Measurements from ENCODE around the gene GRAMD1B. TPM values are rescaled to one million over a fixed set of nuclear protein-coding genes. Genes with fewer than 3 reads are reported as not detected.

GRAMD1B gene
- total RNA-seq, 1 experiment from 2014 or later, result 12.7 TPM

DNA sequence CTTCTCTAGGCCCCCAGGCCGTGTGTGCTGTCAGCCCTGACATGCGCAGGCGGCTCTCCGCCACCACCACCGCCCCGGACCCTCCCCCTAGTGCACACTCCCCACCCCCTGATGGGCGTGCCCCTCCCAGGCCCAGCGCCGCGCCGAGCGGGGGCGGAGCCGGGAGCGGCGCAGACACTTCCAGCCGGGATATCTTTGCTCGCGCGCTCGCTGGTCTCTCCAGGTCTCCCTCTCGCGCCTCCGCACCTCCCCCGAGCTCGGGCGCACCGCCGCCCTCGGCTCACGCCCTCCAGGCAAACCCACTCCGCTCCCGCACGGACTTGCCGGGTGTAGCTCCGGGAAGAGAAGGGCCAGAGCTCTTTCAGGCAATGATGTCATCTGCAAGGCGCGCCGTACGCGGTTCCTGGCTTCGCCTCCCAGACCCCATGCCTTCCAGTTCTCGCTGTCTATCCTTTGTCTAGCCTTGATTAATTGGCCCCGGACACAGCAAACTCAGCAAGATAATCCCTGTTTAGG is 224.6 kb downstream of the GRAMD1B start, which contains the start of gene SCN3B:
TSS of gene SCN3B (minus strand) at position 59 of the 516 bp plus-strand sequence. CDS start 823 bp downstream, outside the sequence.
- H3K4me1 ChIP-seq (ENCODE audit: control insufficient read depth in 1 of 2, insufficient read depth in 2 of 2, low read length in 2 of 2), result peaks cover 0 to 4% of the 10 kb centered on the region in 2 experiments; a peak in 1 of 4 replicates
- BruUV-seq (replicated peaks), result no TSS peak
- H3K9ac ChIP-seq (ENCODE audit: low read length), result no peak within 1 kb of the TSS
- POLR2A ChIA-PET, result no interaction called here
- peak within 1 kb of the TSS; percentile 40 for H2AFZ ChIP-seq (ENCODE audit: low read depth, low read length, poor library complexity, severe bottlenecking)
- intact Hi-C loops (cut with micrococcal nuclease), result no loop called here
- TF ChIP-seq, protein P1, sequence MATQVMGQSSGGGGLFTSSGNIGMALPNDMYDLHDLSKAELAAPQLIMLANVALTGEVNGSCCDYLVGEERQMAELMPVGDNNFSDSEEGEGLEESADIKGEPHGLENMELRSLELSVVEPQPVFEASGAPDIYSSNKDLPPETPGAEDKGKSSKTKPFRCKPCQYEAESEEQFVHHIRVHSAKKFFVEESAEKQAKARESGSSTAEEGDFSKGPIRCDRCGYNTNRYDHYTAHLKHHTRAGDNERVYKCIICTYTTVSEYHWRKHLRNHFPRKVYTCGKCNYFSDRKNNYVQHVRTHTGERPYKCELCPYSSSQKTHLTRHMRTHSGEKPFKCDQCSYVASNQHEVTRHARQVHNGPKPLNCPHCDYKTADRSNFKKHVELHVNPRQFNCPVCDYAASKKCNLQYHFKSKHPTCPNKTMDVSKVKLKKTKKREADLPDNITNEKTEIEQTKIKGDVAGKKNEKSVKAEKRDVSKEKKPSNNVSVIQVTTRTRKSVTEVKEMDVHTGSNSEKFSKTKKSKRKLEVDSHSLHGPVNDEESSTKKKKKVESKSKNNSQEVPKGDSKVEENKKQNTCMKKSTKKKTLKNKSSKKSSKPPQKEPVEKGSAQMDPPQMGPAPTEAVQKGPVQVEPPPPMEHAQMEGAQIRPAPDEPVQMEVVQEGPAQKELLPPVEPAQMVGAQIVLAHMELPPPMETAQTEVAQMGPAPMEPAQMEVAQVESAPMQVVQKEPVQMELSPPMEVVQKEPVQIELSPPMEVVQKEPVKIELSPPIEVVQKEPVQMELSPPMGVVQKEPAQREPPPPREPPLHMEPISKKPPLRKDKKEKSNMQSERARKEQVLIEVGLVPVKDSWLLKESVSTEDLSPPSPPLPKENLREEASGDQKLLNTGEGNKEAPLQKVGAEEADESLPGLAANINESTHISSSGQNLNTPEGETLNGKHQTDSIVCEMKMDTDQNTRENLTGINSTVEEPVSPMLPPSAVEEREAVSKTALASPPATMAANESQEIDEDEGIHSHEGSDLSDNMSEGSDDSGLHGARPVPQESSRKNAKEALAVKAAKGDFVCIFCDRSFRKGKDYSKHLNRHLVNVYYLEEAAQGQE (IDR thresholded peaks at IDR 0.05; ENCODE audit: low read depth), result no peak
- TF ChIP-seq TCF7L2 (IDR thresholded peaks at IDR 0.05; ENCODE audit: borderline replicate concordance, extremely low read depth, insufficient read depth, insufficient read length) (no peak), RAD21 (IDR thresholded peaks at IDR 0.05; ENCODE audit: low read depth) (no peak), EGR1 (IDR thresholded peaks at IDR 0.05; ENCODE audit: low read depth) (peak; percentile 84)
- H3K4me2 ChIP-seq (ENCODE audit: low read length), result peak within 1 kb of the TSS; percentile 84
- no peaks in the 10 kb centered on the region for H3K9me2 ChIP-seq (ENCODE audit: insufficient read depth)
- H3K4me3 ChIP-seq (replicated peaks in 1 of 2; ENCODE audit: low read depth in 1 of 2, low read length in 2 of 2), result peak within 1 kb of the TSS; percentile 28 to 52
- DNase-seq (ENCODE audit: low read depth, low spot score) (no peak), ATAC-seq (peak; percentile 94)
- H4K20me1 ChIP-seq (ENCODE audit: insufficient read depth), result no peaks in the 10 kb centered on the region
- H3K9me3 ChIP-seq (ENCODE audit: control insufficient read depth in 1 of 2, insufficient read depth in 1 of 2, low read depth in 1 of 2, low read length in 2 of 2), result no peaks in the 10 kb centered on the region
- no peaks in the 10 kb centered on the region for H3K36me3 ChIP-seq (ENCODE audit: control insufficient read depth in 1 of 2, insufficient read depth in 2 of 2, low read length in 2 of 2)
- H3K79me2 ChIP-seq (ENCODE audit: insufficient read depth, low read length), result no peaks in the 10 kb centered on the region
- RAD21 ChIA-PET (ENCODE audit: low non-redundant PET in 1 of 2, low total read pairs in 2 of 2, uncharacterized antibody in 2 of 2, unreplicated experiment in 2 of 2), result no interaction called here
- CTCF ChIA-PET, result interaction anchor here (1.0 to 2.4 kb wide), 3 partner anchors 14 to 75 kb away, joined by 3 to 10 read pairs (median 3); no protein-coding TSS in a partner anchor
- H3K27ac ChIP-seq (ENCODE audit: low read depth, low read length), result no peak within 1 kb of the TSS
- H3K27me3 ChIP-seq (ENCODE audit: insufficient read depth, low read length), result peaks cover 22% of the 10 kb centered on the region

DNA sequence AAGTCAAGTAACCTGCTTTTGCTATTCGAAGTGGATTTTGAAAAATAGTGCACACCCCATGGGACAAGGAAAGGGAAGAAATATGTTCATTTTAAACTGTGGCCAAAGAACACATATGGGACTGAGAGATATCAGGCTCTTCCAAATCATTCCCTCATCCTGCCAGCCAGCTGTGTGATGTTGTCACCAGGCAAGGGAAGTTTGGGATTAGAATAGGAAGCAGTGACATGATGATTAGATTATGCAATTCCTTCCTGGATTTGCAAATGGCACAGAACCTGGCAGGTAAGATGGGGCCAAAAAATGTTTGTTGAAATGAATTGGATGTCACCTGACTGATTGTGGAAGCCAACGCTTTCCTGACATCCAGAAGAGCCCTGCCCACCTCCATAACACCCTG is 229.2 kb downstream of the GRAMD1B start:
- ATAC-seq (no peak), DNase-seq (ENCODE audit: low read depth, low spot score) (no peak)
- Histone ChIP-seq H3K79me2 (ENCODE audit: insufficient read depth, low read length) (no peaks in the 10 kb centered on the region), H3K9me3 (ENCODE audit: control insufficient read depth in 1 of 2, insufficient read depth in 1 of 2, low read depth in 1 of 2, low read length in 2 of 2) (no peaks in the 10 kb centered on the region), H3K36me3 (ENCODE audit: control insufficient read depth in 1 of 2, insufficient read depth in 2 of 2, low read length in 2 of 2) (no peaks in the 10 kb centered on the region), H3K27ac (ENCODE audit: low read depth, low read length) (no peak overlapping the region), H3K4me2 (ENCODE audit: low read length) (no peak overlapping the region), H3K4me3 (replicated peaks in 1 of 2; ENCODE audit: low read depth in 1 of 2, low read length in 2 of 2) (no peak overlapping the region), H3K9ac (ENCODE audit: low read length) (no peak overlapping the region), H2AFZ (ENCODE audit: low read depth, low read length, poor library complexity, severe bottlenecking) (no peak overlapping the region), H3K9me2 (ENCODE audit: insufficient read depth) (peaks cover 3% of the 10 kb centered on the region; the same call in 1 of the 2 replicates), H3K4me1 (ENCODE audit: control insufficient read depth in 1 of 2, insufficient read depth in 2 of 2, low read length in 2 of 2) (peaks cover 0 to 4% of the 10 kb centered on the region in 2 experiments; a peak in 1 of 4 replicates), H3K27me3 (ENCODE audit: insufficient read depth, low read length) (peaks cover 3% of the 10 kb centered on the region; the same call in 1 of the 2 replicates), H4K20me1 (ENCODE audit: insufficient read depth) (no peaks in the 10 kb centered on the region)
- BruUV-seq (replicated peaks), result no TSS peak
- RAD21 ChIA-PET (ENCODE audit: low non-redundant PET in 1 of 2, low total read pairs in 2 of 2, uncharacterized antibody in 2 of 2, unreplicated experiment in 2 of 2), result no interaction called here
- CTCF ChIA-PET, result no interaction called here
- POLR2A ChIA-PET, result no interaction called here
- intact Hi-C loops (cut with micrococcal nuclease), result no loop called here
- TF ChIP-seq EZH2 (IDR thresholded peaks at IDR 0.05) (no peak), FOSL1 (IDR thresholded peaks at IDR 0.05; ENCODE audit: low read depth) (no peak), POLR2A (IDR thresholded peaks at IDR 0.05; ENCODE audit: borderline replicate concordance, extremely low read depth, insufficient read depth, insufficient read length) (no peak), YY1 (IDR thresholded peaks at IDR 0.05; ENCODE audit: extremely low read depth, insufficient replicate concordance, low read depth, low read length) (no peak), POLR2AphosphoS5 (IDR thresholded peaks at IDR 0.05; ENCODE audit: low read depth, low read length) (no peak), SRF (IDR thresholded peaks at IDR 0.05; ENCODE audit: low read depth) (no peak)
- TF ChIP-seq, protein P2, sequence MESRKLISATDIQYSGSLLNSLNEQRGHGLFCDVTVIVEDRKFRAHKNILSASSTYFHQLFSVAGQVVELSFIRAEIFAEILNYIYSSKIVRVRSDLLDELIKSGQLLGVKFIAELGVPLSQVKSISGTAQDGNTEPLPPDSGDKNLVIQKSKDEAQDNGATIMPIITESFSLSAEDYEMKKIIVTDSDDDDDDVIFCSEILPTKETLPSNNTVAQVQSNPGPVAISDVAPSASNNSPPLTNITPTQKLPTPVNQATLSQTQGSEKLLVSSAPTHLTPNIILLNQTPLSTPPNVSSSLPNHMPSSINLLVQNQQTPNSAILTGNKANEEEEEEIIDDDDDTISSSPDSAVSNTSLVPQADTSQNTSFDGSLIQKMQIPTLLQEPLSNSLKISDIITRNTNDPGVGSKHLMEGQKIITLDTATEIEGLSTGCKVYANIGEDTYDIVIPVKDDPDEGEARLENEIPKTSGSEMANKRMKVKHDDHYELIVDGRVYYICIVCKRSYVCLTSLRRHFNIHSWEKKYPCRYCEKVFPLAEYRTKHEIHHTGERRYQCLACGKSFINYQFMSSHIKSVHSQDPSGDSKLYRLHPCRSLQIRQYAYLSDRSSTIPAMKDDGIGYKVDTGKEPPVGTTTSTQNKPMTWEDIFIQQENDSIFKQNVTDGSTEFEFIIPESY (IDR thresholded peaks at IDR 0.05; ENCODE audit: extremely low read depth, insufficient replicate concordance, low read length), result no peak
